Cardiac muscle cell (in vitro differentiated cells and primary cell): Measurements from ENCODE around the gene ZNF615. TPM values are rescaled to one million over a fixed set of nuclear protein-coding genes. Genes with fewer than 3 reads are reported as not detected.

Experiments used
- DNase-seq, 2 donors: peaks; one replicate each; pipeline versions ENCODE4 v3.0.0 to v3.0.0-alpha.2; 2010 to 2017; ENCODE audit warnings: low read depth in 1 of 2, low spot score in 1 of 2
- H3K27ac ChIP-seq: fragments of 200-600 bp; sonication (generic); 2 replicates; pipeline ENCODE4 v1.5.1; 2016
- H3K27me3 ChIP-seq: fragments of 200-600 bp; sonication (generic); 2 replicates; pipeline ENCODE4 v1.6.0; 2016; ENCODE audit warnings: control low read depth
- H3K36me3 ChIP-seq: fragments of 200-600 bp; sonication (generic); 2 replicates; pipeline ENCODE4 v1.5.1; 2016; ENCODE audit warnings: control low read depth
- H3K4me1 ChIP-seq: fragments of 200-600 bp; sonication (generic); 2 replicates; pipeline ENCODE4 v1.8.1; 2017; ENCODE audit warnings: low read depth, mild to moderate bottlenecking, mixed run types
- H3K4me3 ChIP-seq: fragments of 200-600 bp; sonication (generic); 2 replicates; pipeline ENCODE4 v1.5.1; 2016; ENCODE audit warnings: mild to moderate bottlenecking
- H3K9me3 ChIP-seq: fragments of 200-600 bp; sonication (generic); 2 replicates; pipeline ENCODE4 v1.5.1; 2017; ENCODE audit warnings: low read depth, mild to moderate bottlenecking, control low read depth
- CTCF ChIP-seq: IDR thresholded peaks from 2 replicates; pipeline ENCODE4 v1.5.1; 2012; ENCODE audit warnings: low read depth, mild to moderate bottlenecking, low read length
- polyA plus RNA-seq: library from polyadenylated mRNA; unstranded; fragments of >200 nt; fragmentation: Nextera tagmentation; extraction: Ambion mirVana; gene quantifications from 2 replicates; pipeline ENCODE4 v1.2.1, GENCODE V29; 2016
- total RNA-seq: library from RNA; depleted of rRNA; stranded (reverse); fragments of >200 nt; gene quantifications from 2 replicates; pipeline ENCODE4 v1.2.3, GENCODE V29; 2016

The ZNF615 gene
- total and polyA plus RNA-seq, 2 experiments from 2014 or later: 5.8 to 11.7 TPM

GRCh38 chr19:51948975-51949374, 59.0 kb downstream of the ZNF615 start:
- Histone ChIP-seq H3K9me3 (peaks cover 18% of the 10 kb centered on the region), H3K4me3 (no peak overlapping the region)

GRCh38 chr19:51946602-51947001, 61.4 kb downstream of the ZNF615 start:
- H3K4me3 ChIP-seq: no peak overlapping the region
- no peak for TF ChIP-seq CTCF
- H3K36me3 ChIP-seq: peaks cover 42% of the 10 kb centered on the region
- DNase-seq: no peak
- H3K27ac ChIP-seq: no peak overlapping the region
- H3K9me3 ChIP-seq: peaks cover 18% of the 10 kb centered on the region
- no peaks in the 10 kb centered on the region for H3K27me3 ChIP-seq
- H3K4me1 ChIP-seq: no peaks in the 10 kb centered on the region

More at GRCh38 chr19:51948975-51949374, 59.0 kb downstream of the ZNF615 start:
- H3K4me1 ChIP-seq: no peaks in the 10 kb centered on the region
- no peak overlapping the region for H3K27ac ChIP-seq
- DNase-seq: peak in 1 of 2 donors; percentile 55
- no peak for TF ChIP-seq CTCF
- H3K36me3 ChIP-seq: peaks cover 18% of the 10 kb centered on the region
- H3K27me3 ChIP-seq: no peaks in the 10 kb centered on the region

- H3K4me3 ChIP-seq: no peak overlapping the region
These were observed 63.0 kb downstream of the ZNF615 start for GRCh38 chr19:51944798-51945552.

More at GRCh38 chr19:51944798-51945552, 63.0 kb downstream of the ZNF615 start:
- H3K4me1 ChIP-seq: no peaks in the 10 kb centered on the region
- TF ChIP-seq CTCF: no peak
- H3K36me3 ChIP-seq: peaks cover 56% of the 10 kb centered on the region
- no peak overlapping the region for H3K27ac ChIP-seq
- DNase-seq: no peak
- peaks cover 18% of the 10 kb centered on the region for H3K9me3 ChIP-seq
- no peaks in the 10 kb centered on the region for H3K27me3 ChIP-seq

Other genes starting within 250 kb of the ZNF615 start
- gene FPR2, start 247.0 kb downstream of the ZNF615 start, total RNA-seq: not detected in 2 replicates
- gene FPR2, start 247.0 kb downstream of the ZNF615 start, polyA plus RNA-seq: not detected in 2 replicates
- not detected in 2 replicates for gene FPR3, start 213.1 kb downstream of the ZNF615 start, total RNA-seq
- not detected in 2 replicates for gene FPR3, start 213.1 kb downstream of the ZNF615 start, polyA plus RNA-seq
- 22.2 and 31.6 TPM in 2 replicates for gene ZNF577, start 120.3 kb downstream of the ZNF615 start, total RNA-seq
- 27.6 and 39.0 TPM in 2 replicates for gene ZNF577, start 120.3 kb downstream of the ZNF615 start, polyA plus RNA-seq
- gene ZNF649, start 103.2 kb downstream of the ZNF615 start, total RNA-seq: 17.3 and 26.3 TPM in 2 replicates
- 17.4 and 18.1 TPM in 2 replicates for gene ZNF649, start 103.2 kb downstream of the ZNF615 start, polyA plus RNA-seq
- 7.1 and 14.4 TPM in 2 replicates for gene ZNF613, start 80.7 kb downstream of the ZNF615 start, total RNA-seq
- gene ZNF613, start 80.7 kb downstream of the ZNF615 start, polyA plus RNA-seq: 9.3 and 11.6 TPM in 2 replicates
- 7.4 and 10.4 TPM in 2 replicates for gene ZNF350, start 21.4 kb downstream of the ZNF615 start, total RNA-seq
- gene ZNF350, start 21.4 kb downstream of the ZNF615 start, polyA plus RNA-seq: 9.2 and 12.0 TPM in 2 replicates
- gene ZNF614, start 20.2 kb upstream of the ZNF615 start, total RNA-seq: 13.0 and 13.3 TPM in 2 replicates
- 11.6 and 16.7 TPM in 2 replicates for gene ZNF614, start 20.2 kb upstream of the ZNF615 start, polyA plus RNA-seq
- gene ZNF432, start 40.6 kb upstream of the ZNF615 start, total RNA-seq: 13.9 and 16.0 TPM in 2 replicates
- 9.7 and 11.9 TPM in 2 replicates for gene ZNF432, start 40.6 kb upstream of the ZNF615 start, polyA plus RNA-seq
- 14.4 and 17.7 TPM in 2 replicates for gene ZNF841, start 87.6 kb upstream of the ZNF615 start, total RNA-seq
- gene ZNF841, start 87.6 kb upstream of the ZNF615 start, polyA plus RNA-seq: 2.9 and 7.7 TPM in 2 replicates
- 9.1 and 11.9 TPM in 2 replicates for gene ZNF616, start 131.7 kb upstream of the ZNF615 start, total RNA-seq
- gene ZNF616, start 131.7 kb upstream of the ZNF615 start, polyA plus RNA-seq: 7.7 and 15.3 TPM in 2 replicates
- gene ZNF836, start 163.4 kb upstream of the ZNF615 start, total RNA-seq: 9.4 and 13.1 TPM in 2 replicates
- 7.3 and 10.8 TPM in 2 replicates for gene ZNF836, start 163.4 kb upstream of the ZNF615 start, polyA plus RNA-seq
- 641 and 821 TPM in 2 replicates for gene PPP2R1A, start 181.8 kb upstream of the ZNF615 start, total RNA-seq
- gene PPP2R1A, start 181.8 kb upstream of the ZNF615 start, polyA plus RNA-seq: 724 and 813 TPM in 2 replicates